H9 (cell line): ENCODE results near the gene TBR1. TPM values are rescaled to one million over a fixed set of nuclear protein-coding genes. Genes with fewer than 3 reads are reported as not detected.

ENCODE experiments used
- DNase-seq: peaks from one replicate; pipeline ENCODE4 v3.0.0-alpha.2; 2017
- H2AFZ ChIP-seq: one replicate; pipeline ENCODE4 v1.6.1; 2013; ENCODE audit warnings: mild to moderate bottlenecking, low read length, control low read depth, moderate library complexity
- H2AK5ac ChIP-seq: 2 replicates; pipeline ENCODE4 v1.6.1; 2013; ENCODE audit warnings: low read length, control low read depth, mixed read lengths; ENCODE audit not compliant: insufficient read length
- H2BK120ac ChIP-seq: one replicate; pipeline ENCODE4 v1.6.1; 2013; ENCODE audit warnings: low read depth, mild to moderate bottlenecking, low read length, control low read depth, inconsistent platforms; ENCODE audit not compliant: poor library complexity, severe bottlenecking
- H2BK12ac ChIP-seq: 2 replicates; pipeline ENCODE4 v1.6.1; 2013; ENCODE audit warnings: low read length, control low read depth, mixed read lengths, low read depth; ENCODE audit not compliant: insufficient read length
- H2BK15ac ChIP-seq: 2 replicates; pipeline ENCODE4 v1.6.1; 2013; ENCODE audit warnings: low read depth, low read length, control low read depth
- H2BK20ac ChIP-seq: one replicate; pipeline ENCODE4 v1.6.1; 2013; ENCODE audit warnings: low read depth, mild to moderate bottlenecking, low read length, control low read depth, inconsistent platforms; ENCODE audit not compliant: poor library complexity, severe bottlenecking
- H2BK5ac ChIP-seq: 2 replicates; pipeline ENCODE4 v1.6.1; 2013; ENCODE audit warnings: low read length, control low read depth, mixed read lengths; ENCODE audit not compliant: insufficient read length
- H3K14ac ChIP-seq: 2 replicates; pipeline ENCODE4 v1.6.1; 2013; ENCODE audit warnings: low read length, control low read depth; ENCODE audit not compliant: insufficient read depth
- H3K18ac ChIP-seq: 2 replicates; pipeline ENCODE4 v1.6.1; 2013; ENCODE audit warnings: low read depth, mild to moderate bottlenecking, mixed read lengths, low read length, control low read depth; ENCODE audit not compliant: insufficient read length
- H3K23ac ChIP-seq: 2 replicates; pipeline ENCODE4 v1.6.1; 2013; ENCODE audit warnings: low read length, control low read depth, mixed read lengths, low read depth; ENCODE audit not compliant: insufficient read length
- H3K23me2 ChIP-seq: 2 replicates; pipeline ENCODE4 v1.6.1; 2013; ENCODE audit warnings: low read depth, mild to moderate bottlenecking, mixed read lengths, low read length, control low read depth; ENCODE audit not compliant: insufficient read length, poor library complexity, severe bottlenecking
- H3K27ac ChIP-seq: 2 replicates; pipeline ENCODE4 v1.5.1; 2013; ENCODE audit warnings: low read length, control low read depth, mixed read lengths, low read depth; ENCODE audit not compliant: insufficient read length
- H3K27me3 ChIP-seq: 2 replicates; pipeline ENCODE4 v1.6.1; 2013; ENCODE audit warnings: low read length, control low read depth, inconsistent platforms; ENCODE audit not compliant: insufficient read depth
- H3K4ac ChIP-seq: 2 replicates; pipeline ENCODE4 v1.6.1; 2013; ENCODE audit warnings: low read depth, mild to moderate bottlenecking, control low read depth, inconsistent platforms, low read length, moderate library complexity
- H3K4me1 ChIP-seq: 2 replicates; pipeline ENCODE4 v1.6.1; 2013; ENCODE audit warnings: low read length, control low read depth, inconsistent platforms; ENCODE audit not compliant: insufficient read depth
- H3K4me2 ChIP-seq: 2 replicates; pipeline ENCODE4 v1.6.1; 2013; ENCODE audit warnings: low read length, control low read depth, mixed read lengths; ENCODE audit not compliant: insufficient read length, insufficient read depth
- H3K56ac ChIP-seq: 2 replicates; pipeline ENCODE4 v1.6.1; 2013; ENCODE audit warnings: low read depth, mild to moderate bottlenecking, mixed read lengths, low read length, control low read depth; ENCODE audit not compliant: insufficient read length
- H3K79me1 ChIP-seq: 2 replicates; pipeline ENCODE4 v1.6.1; 2013; ENCODE audit warnings: low read depth, mild to moderate bottlenecking, moderate library complexity, low read length, control low read depth, inconsistent platforms; ENCODE audit not compliant: insufficient read depth, poor library complexity, severe bottlenecking
- H3K79me2 ChIP-seq: 2 replicates; pipeline ENCODE4 v1.6.1; 2013; ENCODE audit warnings: low read length, control low read depth, inconsistent platforms; ENCODE audit not compliant: insufficient read depth
- H3K9ac ChIP-seq: 2 replicates; pipeline ENCODE4 v1.6.1; 2013; ENCODE audit warnings: low read length, control low read depth, mixed read lengths; ENCODE audit not compliant: insufficient read length; ENCODE audit errors: extremely low read depth
- H3K9me3 ChIP-seq: one replicate; pipeline ENCODE4 v1.6.1; 2013; ENCODE audit warnings: low read depth, low read length, inconsistent platforms; ENCODE audit not compliant: control insufficient read depth
- H3T11ph ChIP-seq: one replicate; pipeline ENCODE4 v1.6.1; 2013; ENCODE audit warnings: mild to moderate bottlenecking, low read length, control low read depth, inconsistent platforms
- H4K20me1 ChIP-seq: one replicate; pipeline ENCODE4 v1.6.1; 2013; ENCODE audit not compliant: control insufficient read depth, insufficient read length, insufficient read depth
- H4K5ac ChIP-seq: 2 replicates; pipeline ENCODE4 v1.6.1; 2013; ENCODE audit warnings: low read depth, mild to moderate bottlenecking, mixed read lengths, low read length, control low read depth; ENCODE audit not compliant: insufficient read length
- H4K8ac ChIP-seq: replicated peaks from 2 replicates; pipeline ENCODE4 v1.6.1; 2013; ENCODE audit warnings: low read length, control low read depth, mixed read lengths, low read depth; ENCODE audit not compliant: insufficient read length
- H4K91ac ChIP-seq: 2 replicates; pipeline ENCODE4 v1.6.1; 2013; ENCODE audit warnings: low read depth, mild to moderate bottlenecking, moderate library complexity, mixed read lengths, low read length, control low read depth; ENCODE audit not compliant: insufficient read length
- H3K27ac Mint-ChIP-seq, 3 experiments: 2 replicates in 2 of 3; 3 replicates in 1 of 3; pipeline ENCODE4 v1.8.0; 2020 to 2021; ENCODE audit warnings: mixed read lengths in 3 of 3, mild to moderate bottlenecking in 1 of 3, moderate library complexity in 1 of 3
- H3K27me3 Mint-ChIP-seq: 2 replicates; pipeline ENCODE4 v1.8.0; 2021; ENCODE audit warnings: low read depth, mild to moderate bottlenecking, moderate library complexity, mixed read lengths
- H3K36me3 Mint-ChIP-seq, 3 experiments: 2 replicates in 2 of 3; 3 replicates in 1 of 3; pipeline ENCODE4 v1.8.0; 2020 to 2021; ENCODE audit warnings: low read depth in 3 of 3, mixed read lengths in 3 of 3; ENCODE audit not compliant: insufficient read depth in 1 of 3
- H3K4me1 Mint-ChIP-seq, 2 experiments: 2 replicates each; pipeline ENCODE4 v1.8.0; 2020; ENCODE audit warnings: mixed read lengths in 2 of 2
- H3K4me3 Mint-ChIP-seq, 2 experiments: 2 replicates in 1 of 2; 3 replicates in 1 of 2; pipeline ENCODE4 v1.8.0; 2020 to 2021; ENCODE audit warnings: mild to moderate bottlenecking in 2 of 2, mixed read lengths in 2 of 2, moderate library complexity in 1 of 2
- H3K9me3 Mint-ChIP-seq, 2 experiments: 2 replicates in 1 of 2; 3 replicates in 1 of 2; pipeline ENCODE4 v1.8.0; 2020; ENCODE audit warnings: mild to moderate bottlenecking in 2 of 2, mixed read lengths in 2 of 2, moderate library complexity in 1 of 2
- CTCF ChIP-seq: fragments of 200-600 bp; sonication (generic); conservative IDR thresholded peaks from 3 replicates; pipeline ENCODE4 v1.8.0; 2021; ENCODE audit warnings: antibody characterized with exemption, mild to moderate bottlenecking
- WGBS: extraction: QIAGEN DNeasy Blood & Tissue Kit; methylation state at CpG from one replicate; pipeline ENCODE4 v1.1.7; 2013; ENCODE audit warnings: missing lambda C conversion rate, low lambda C conversion rate, mixed read lengths; ENCODE audit not compliant: insufficient read length; ENCODE audit errors: extremely low coverage; 5-methylcytosine and 5-hydroxymethylcytosine counted together
- total RNA-seq: library from RNA; stranded (reverse); gene quantifications from 2 replicates; pipeline ENCODE4 v1.2.1, GENCODE V29; 2021

The TBR1 gene
- total RNA-seq, 1 experiment from 2014 or later = 0.24 TPM

- Histone ChIP-seq H2AK5ac (no peak overlapping the region), H3K4me2 (no peak overlapping the region), H3K56ac (no peak overlapping the region), H2BK15ac (no peak overlapping the region), H3K18ac (no peak overlapping the region), H3K14ac (no peak overlapping the region), H4K20me1 (no peaks in the 10 kb centered on the region), H3K79me1 (no peaks in the 10 kb centered on the region), H2BK12ac (no peak overlapping the region), H2BK20ac (no peak overlapping the region), H3K79me2 (no peaks in the 10 kb centered on the region), H3K4ac (no peak overlapping the region), H3K4me1 (no peaks in the 10 kb centered on the region), H2AFZ (no peak overlapping the region), H2BK120ac (no peak overlapping the region), H3K9me3 (no peaks in the 10 kb centered on the region), H4K5ac (no peak overlapping the region), H4K91ac (no peak overlapping the region), H4K8ac (no peak overlapping the region), H3K23ac (no peak overlapping the region), H3K9ac (no peak overlapping the region), H2BK5ac (no peak overlapping the region), H3K23me2 (peaks cover 8% of the 10 kb centered on the region), H3K27ac (no peak overlapping the region), H3K27me3 (peaks cover 21% of the 10 kb centered on the region), H3T11ph (no peak overlapping the region)
- Mint-ChIP-seq H3K27me3 (peaks cover 65% of the 10 kb centered on the region), H3K4me1 (peaks cover 6 to 7% of the 10 kb centered on the region in 2 experiments), H3K4me3 (no peak overlapping the region), H3K9me3 (peaks cover 0 to 3% of the 10 kb centered on the region in 2 experiments; a peak in 1 of 5 replicates), H3K36me3 (peaks cover 0 to 3% (median 0%) of the 10 kb centered on the region in 3 experiments; a peak in 2 of 7 replicates), H3K27ac (no peak overlapping the region)
- WGBS = no CpG with 5 or more reads among the region's 3 CpGs
- TF ChIP-seq CTCF = no peak
- DNase-seq = no peak
These were observed 16.0 kb downstream of the TBR1 start for GRCh38 chr2:161432107-161432506.
